AG04450 (cell line): ENCODE measurements around the gene ZMYND19. TPM values are rescaled to one million over a fixed set of nuclear protein-coding genes. Genes with fewer than 3 reads are reported as not detected.
"Not testable (repeated sequence)": the region's sequence is repeated elsewhere in the genome, so short reads cannot be mapped to it uniquely, and the experiment has no call there.

ENCODE experiments used
- CTCF ChIA-PET: fragments of 300-600, 350-600 bp; formaldehyde crosslinking; extraction: SDS; loops from one replicate; lab custom pipeline; 2022; ENCODE audit warnings: antibody characterized with exemption, inconsistent platforms; lab: Charles Lee
- POLR2A ChIA-PET: fragments of 350-600 bp; formaldehyde crosslinking; extraction: SDS; loops from one replicate; lab custom pipeline; 2021; ENCODE audit warnings: antibody characterized with exemption, inconsistent platforms; lab: Yijun Ruan, JAX
- DNase-seq: peaks from one replicate; pipeline ENCODE4 v3.0.0-alpha.2; 2011; ENCODE audit warnings: low read depth, low spot score
- H3K27ac ChIP-seq: one replicate; pipeline ENCODE4 v1.5.1; 2012; ENCODE audit warnings: low read depth, low read length, control low read depth
- H3K27me3 ChIP-seq: one replicate; pipeline ENCODE4 v1.6.0; 2012; ENCODE audit warnings: low read length; ENCODE audit not compliant: control insufficient read depth, insufficient read depth
- H3K4me3 ChIP-seq: 2 replicates; pipeline ENCODE4 v1.5.1; 2011; ENCODE audit warnings: mild to moderate bottlenecking, low read depth, low read length, control low read depth
- H3K9me3 ChIP-seq: 2 replicates; pipeline ENCODE4 v1.5.1; 2012; ENCODE audit warnings: low read length; ENCODE audit not compliant: control insufficient read depth, insufficient read depth
- CTCF ChIP-seq: IDR thresholded peaks from 2 replicates; pipeline ENCODE4 v1.5.1; 2011; ENCODE audit warnings: low read depth, low read length, control low read depth, inconsistent platforms
- polyA plus RNA-seq: library from polyadenylated mRNA; depleted of rRNA; stranded (reverse); fragments of >200 nt; gene quantifications from 2 replicates; pipeline ENCODE4 v1.2.3, GENCODE V29; 2011

Gene ZMYND19
- polyA plus RNA-seq, 1 experiment: 11.4 TPM

- ChIA-PET POLR2A (no interaction called here), CTCF (interaction anchor here (1.4 kb wide), 1 partner anchor 9 kb away, joined by 3 read pairs; the partner anchor contains the start of gene MRPL41)
- TF ChIP-seq CTCF: no peak
- H3K27ac ChIP-seq: no peak overlapping the region
- H3K27me3 ChIP-seq: peaks cover 4% of the 10 kb centered on the region
- DNase-seq: no peak
- H3K9me3 ChIP-seq: peaks cover 6% of the 10 kb centered on the region; the same call in 1 of the 2 replicates
- H3K4me3 ChIP-seq: no peak overlapping the region
Observed at GRCh38 chr9:137543237-137543963, 46.9 kb downstream of the ZMYND19 start.

GRCh38 chr9:137542486-137542885, 47.8 kb downstream of the ZMYND19 start:
- CTCF ChIA-PET: interaction anchor here (0.6 to 1.4 kb wide), 2 partner anchors 10 to 120 kb away, joined by 3 to 7 read pairs; partner anchors contain the start of genes EXD3, MRPL41 and NOXA1
- Histone ChIP-seq H3K27me3 (peaks cover 4% of the 10 kb centered on the region), H3K4me3 (no peak overlapping the region), H3K9me3 (peaks cover 6% of the 10 kb centered on the region; the same call in 1 of the 2 replicates), H3K27ac (no peak overlapping the region)
- TF ChIP-seq CTCF: no peak
- POLR2A ChIA-PET: interaction anchor here (0.8 kb wide), 1 partner anchor 9 kb away, joined by 3 read pairs; the partner anchor contains the start of gene MRPL41
- DNase-seq: no peak

GRCh38 chr9:137540536-137540935, 49.8 kb downstream of the ZMYND19 start:
- POLR2A ChIA-PET: no interaction called here
- Histone ChIP-seq H3K27ac (no peak overlapping the region), H3K27me3 (peaks cover 4% of the 10 kb centered on the region), H3K9me3 (no peaks in the 10 kb centered on the region; the same call in 1 of the 2 replicates), H3K4me3 (no peak overlapping the region)
- no peak for TF ChIP-seq CTCF
- CTCF ChIA-PET: no interaction called here
- DNase-seq: no peak

GRCh38 chr9:137538058-137538457, 52.3 kb downstream of the ZMYND19 start:
- DNase-seq: no peak
- Histone ChIP-seq H3K9me3 (no peaks in the 10 kb centered on the region; the same call in 1 of the 2 replicates), H3K27ac (no peak overlapping the region), H3K4me3 (no peak overlapping the region), H3K27me3 (peaks cover 2% of the 10 kb centered on the region)
- no peak for TF ChIP-seq CTCF
- ChIA-PET POLR2A (no interaction called here), CTCF (no interaction called here)

- H3K27me3 ChIP-seq, H3K27ac ChIP-seq, POLR2A ChIA-PET, H3K4me3 ChIP-seq, DNase-seq, CTCF ChIA-PET, H3K9me3 ChIP-seq: not testable (repeated sequence)
Observed at GRCh38 chr9:137536594-137537131, 53.6 kb downstream of the ZMYND19 start.
